Measurements from ENCODE around the gene NAPEPLD. TPM values are rescaled to one million over a fixed set of nuclear protein-coding genes. Genes with fewer than 3 reads are reported as not detected.
"Not testable (repeated sequence)": the region's sequence is repeated elsewhere in the genome, so short reads cannot be mapped to it uniquely, and the experiment has no call there.

Gene NAPEPLD
- total RNA-seq = 1 to 10 TPM; 4.7 to 8.7 (median 6.1) TPM

DNA sequence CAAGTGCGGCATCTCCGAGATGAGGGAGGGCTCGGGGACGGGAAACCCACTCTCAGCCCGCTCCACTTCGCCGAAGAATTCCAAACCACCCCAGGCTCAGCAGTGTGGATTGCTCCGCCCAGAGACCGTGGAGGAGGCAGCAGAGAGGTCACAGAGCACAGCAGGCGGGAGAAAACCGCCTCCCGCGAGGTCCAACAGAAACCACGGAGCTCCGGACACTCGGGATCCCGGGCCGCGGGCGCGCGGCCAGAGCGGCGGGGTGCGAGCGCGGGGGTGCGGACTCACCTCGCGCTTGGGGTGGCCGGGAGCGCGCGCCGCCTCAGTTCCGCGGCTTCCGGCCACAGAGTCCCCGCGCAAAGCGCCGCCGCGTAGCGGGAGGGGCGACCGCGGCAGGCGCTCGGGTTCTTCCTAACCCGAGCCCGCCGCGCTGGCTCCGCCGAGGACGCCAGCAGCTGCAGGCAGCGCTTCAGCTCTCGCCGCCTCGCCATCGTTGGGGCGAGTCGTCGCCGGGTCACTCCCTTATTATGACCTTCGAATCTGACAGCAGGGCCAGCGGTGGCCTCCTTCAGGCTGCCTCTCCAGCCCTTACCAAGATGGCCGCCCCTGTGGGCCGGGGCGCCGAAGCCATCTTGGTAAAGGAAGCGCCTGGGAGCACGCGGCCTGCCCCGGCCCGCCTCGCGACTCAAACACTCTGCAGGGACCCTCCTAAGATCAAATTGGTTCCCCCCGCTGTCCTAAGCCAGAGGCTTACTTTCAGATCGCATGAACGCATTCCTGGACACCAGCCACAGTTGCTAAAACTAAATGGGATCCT, at the start of gene NAPEPLD:
Gene NAPEPLD (minus strand): TSS at position 106 of the 814 bp plus-strand sequence. CDS start 20,323 bp downstream, outside the sequence.
- Histone ChIP-seq H3K9me3 (no peaks in the 10 kb centered on the region), H3K27ac (replicated peaks in 1 of 4) (peak within 1 kb of the TSS; percentile 92 to 96 (median 95)), H3K36me3 (no peaks in the 10 kb centered on the region), H3K4me3 (peak within 1 kb of the TSS; percentile 68 to 85 (median 82)), H3K27me3 (no peaks in the 10 kb centered on the region), H3K4me1 (peaks cover 13 to 31% (median 26%) of the 10 kb centered on the region in 4 donors)
- intact Hi-C loops (cut with DNase I) = loop anchor here (2.0 to 10.0 kb wide), 2 partner anchors 74 to 196 kb away; partner anchors contain the start of genes ARMC10, DNAJC2, FBXL13 and PSMC2
- DNase-seq (ENCODE audit: extremely low spot score) = peak; percentile 94
- 0% methylated on average over 18 of the region's 82 CpGs for WGBS
- TF ChIP-seq, protein P1, sequence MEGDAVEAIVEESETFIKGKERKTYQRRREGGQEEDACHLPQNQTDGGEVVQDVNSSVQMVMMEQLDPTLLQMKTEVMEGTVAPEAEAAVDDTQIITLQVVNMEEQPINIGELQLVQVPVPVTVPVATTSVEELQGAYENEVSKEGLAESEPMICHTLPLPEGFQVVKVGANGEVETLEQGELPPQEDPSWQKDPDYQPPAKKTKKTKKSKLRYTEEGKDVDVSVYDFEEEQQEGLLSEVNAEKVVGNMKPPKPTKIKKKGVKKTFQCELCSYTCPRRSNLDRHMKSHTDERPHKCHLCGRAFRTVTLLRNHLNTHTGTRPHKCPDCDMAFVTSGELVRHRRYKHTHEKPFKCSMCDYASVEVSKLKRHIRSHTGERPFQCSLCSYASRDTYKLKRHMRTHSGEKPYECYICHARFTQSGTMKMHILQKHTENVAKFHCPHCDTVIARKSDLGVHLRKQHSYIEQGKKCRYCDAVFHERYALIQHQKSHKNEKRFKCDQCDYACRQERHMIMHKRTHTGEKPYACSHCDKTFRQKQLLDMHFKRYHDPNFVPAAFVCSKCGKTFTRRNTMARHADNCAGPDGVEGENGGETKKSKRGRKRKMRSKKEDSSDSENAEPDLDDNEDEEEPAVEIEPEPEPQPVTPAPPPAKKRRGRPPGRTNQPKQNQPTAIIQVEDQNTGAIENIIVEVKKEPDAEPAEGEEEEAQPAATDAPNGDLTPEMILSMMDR (IDR thresholded peaks at IDR 0.05) = no peak
- TF ChIP-seq POLR2AphosphoS5 (IDR thresholded peaks at IDR 0.05) (peak; percentile 55 to 62), POLR2A (IDR thresholded peaks at IDR 0.05; ENCODE audit: low read depth) (no peak), EP300 (IDR thresholded peaks at IDR 0.05) (no peak)

DNA sequence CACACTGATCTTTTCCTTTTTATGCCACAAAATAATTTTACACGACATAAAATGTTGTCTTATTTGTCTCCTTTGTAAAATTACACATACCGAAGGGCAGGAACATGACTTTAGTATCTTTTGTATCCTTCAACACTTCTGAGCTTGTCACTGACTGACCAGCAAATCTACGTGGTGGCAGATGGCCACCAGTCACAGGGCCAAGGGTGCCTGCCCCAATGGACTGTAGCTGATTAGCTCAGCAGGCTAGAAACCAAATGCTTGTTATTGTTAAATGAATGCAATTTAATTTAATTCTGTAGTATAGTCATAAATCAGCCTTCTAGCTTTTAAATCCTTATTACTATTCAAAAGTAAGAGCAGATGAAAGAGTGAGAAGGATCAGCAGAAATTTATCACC, 49.2 kb upstream of the NAPEPLD start:
- H3K27me3 ChIP-seq; H3K27ac ChIP-seq (replicated peaks in 1 of 4); DNase-seq (ENCODE audit: extremely low spot score); H3K4me3 ChIP-seq; H3K9me3 ChIP-seq; intact Hi-C loops (cut with DNase I); H3K36me3 ChIP-seq; H3K4me1 ChIP-seq: not testable (repeated sequence)
- 77% methylated on average over 3 of the region's 3 CpGs for WGBS

DNA sequence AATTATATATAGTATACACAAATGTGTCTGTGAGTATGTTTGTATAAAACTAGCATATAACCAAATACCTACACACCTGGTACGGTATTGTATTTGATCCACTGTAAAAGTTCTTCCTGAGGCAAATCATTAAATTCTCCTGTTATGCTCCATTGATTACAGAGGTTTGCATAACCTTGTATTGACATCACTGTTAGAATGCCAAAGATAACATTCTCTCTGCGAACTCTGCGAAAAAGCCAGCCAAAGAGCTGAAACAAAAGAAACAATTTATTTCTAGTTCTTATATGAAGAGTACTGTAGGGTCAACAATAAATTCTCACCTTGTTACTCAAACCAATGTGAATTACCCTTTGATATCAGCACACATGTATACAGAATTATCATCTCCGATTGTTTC, 46.5 kb upstream of the NAPEPLD start:
- H3K4me3 ChIP-seq; H3K4me1 ChIP-seq; H3K27ac ChIP-seq (replicated peaks in 1 of 4); DNase-seq (ENCODE audit: extremely low spot score); H3K27me3 ChIP-seq; H3K36me3 ChIP-seq; intact Hi-C loops (cut with DNase I); H3K9me3 ChIP-seq: not testable (repeated sequence)
- WGBS = 81% methylated on average over 4 of the region's 4 CpGs

DNA sequence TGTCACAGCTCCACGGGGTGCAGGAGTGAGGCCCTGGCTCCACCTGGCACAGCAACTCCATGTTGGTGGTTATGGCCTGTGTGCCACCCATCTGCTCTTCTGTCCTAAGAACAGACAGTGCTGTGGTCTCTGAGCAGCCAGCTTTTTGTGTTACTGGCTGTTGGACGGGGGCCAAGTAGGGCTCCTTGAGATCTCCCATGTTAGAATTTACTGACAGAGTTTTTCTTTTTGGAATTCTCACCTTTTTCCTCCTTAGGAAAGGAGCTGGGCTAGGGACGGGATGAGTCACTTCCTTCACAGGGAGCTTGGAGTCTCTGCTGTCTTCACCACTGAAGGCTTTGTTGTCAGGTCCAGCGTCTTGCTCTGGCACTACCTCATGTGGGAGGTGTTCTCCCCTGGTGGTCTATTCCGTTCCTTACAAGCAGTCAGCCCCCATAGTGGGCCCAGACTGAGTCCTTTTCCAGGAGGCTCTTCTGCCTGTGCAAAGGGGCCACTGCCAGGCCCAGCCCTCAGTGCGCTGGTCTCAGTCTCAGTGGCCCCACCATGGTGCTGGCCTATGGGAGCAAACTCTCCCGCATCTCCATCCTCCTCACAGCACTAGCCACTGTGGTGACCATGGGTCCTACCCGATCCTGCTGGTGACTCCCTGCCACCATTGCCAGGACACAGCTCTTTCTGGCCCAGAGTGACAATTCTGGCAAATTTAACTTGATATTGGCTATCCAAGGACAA, 23.7 kb upstream of the NAPEPLD start:
- H3K4me1 ChIP-seq = not testable (repeated sequence)
- WGBS = 81% methylated on average over 2 of the region's 8 CpGs

DNA sequence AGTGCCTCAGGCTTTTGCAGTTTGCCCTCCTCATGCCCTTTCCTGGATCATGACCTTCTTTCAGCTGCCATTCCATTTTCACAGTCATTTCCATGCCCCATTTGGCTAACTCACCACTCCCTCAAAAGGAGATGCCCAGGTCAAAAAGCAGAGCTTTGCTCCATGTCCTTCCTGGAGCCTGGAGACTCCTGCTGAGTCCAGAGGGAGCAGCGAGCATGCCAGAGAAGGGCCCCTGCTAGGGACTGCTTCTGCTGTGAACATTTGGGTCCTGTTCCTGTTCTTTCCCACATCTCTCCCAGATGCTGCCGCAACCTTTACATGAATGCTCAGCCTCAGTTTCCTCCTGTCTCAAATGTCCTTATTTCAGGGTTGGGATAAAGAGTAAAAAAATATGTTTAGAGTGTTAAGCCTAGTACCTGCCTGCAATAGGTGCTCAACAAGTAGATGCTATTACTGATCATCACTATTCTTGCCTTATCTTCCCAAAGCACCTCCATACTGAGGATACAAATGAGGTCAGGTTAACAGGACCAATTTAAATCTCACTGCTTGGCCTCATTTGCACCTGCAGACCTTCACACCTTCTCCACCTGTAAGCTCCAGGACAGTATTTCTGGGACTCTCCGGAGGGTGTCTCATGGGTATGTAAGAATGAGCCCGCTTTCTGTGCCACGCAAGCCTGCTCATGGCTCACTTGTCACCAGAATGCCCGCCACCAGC, 23.0 kb upstream of the NAPEPLD start:
- intact Hi-C loops (cut with DNase I); H3K36me3 ChIP-seq; H3K27ac ChIP-seq (replicated peaks in 1 of 4); H3K4me1 ChIP-seq; DNase-seq (ENCODE audit: extremely low spot score); H3K27me3 ChIP-seq; H3K9me3 ChIP-seq; H3K4me3 ChIP-seq: not testable (repeated sequence)
- WGBS = 78% methylated on average over 6 of the region's 6 CpGs

More for the DNA sequence above, 23.7 kb upstream of the NAPEPLD start:
- H3K9me3 ChIP-seq; H3K4me3 ChIP-seq; H3K27me3 ChIP-seq; H3K36me3 ChIP-seq; H3K27ac ChIP-seq (replicated peaks in 1 of 4); DNase-seq (ENCODE audit: extremely low spot score); intact Hi-C loops (cut with DNase I): not testable (repeated sequence)

DNA sequence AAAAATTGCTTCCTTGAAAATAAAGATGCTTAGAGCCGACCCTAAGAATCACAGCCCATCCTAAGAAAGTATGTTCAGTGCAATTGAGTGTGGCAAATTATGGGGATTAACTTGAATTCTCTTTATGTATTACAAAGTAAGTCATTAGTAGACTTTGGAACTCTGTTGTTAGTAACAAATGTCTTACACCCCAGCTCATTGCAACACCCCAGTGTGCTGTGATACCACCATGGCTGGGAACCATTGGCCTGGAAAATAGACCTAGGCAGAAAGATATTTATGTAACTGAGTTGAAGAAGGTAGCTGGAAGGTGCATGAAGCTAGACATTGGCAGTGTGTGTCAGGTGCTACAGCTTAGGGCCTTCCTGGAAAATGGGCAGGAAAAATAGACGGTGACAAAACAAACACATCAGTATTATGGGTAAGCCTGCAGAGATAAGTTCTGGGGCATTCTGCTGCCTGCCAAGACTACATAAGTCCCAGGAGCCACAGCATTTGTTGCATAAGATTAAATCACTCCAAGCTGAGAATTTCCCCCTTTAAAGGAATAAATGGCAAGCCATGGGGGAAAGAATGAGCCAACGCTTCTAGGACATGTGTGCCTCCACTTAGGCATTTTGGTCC, 18.1 kb upstream of the NAPEPLD start:
- H3K36me3 ChIP-seq; DNase-seq (ENCODE audit: extremely low spot score); H3K4me3 ChIP-seq; H3K9me3 ChIP-seq; H3K27me3 ChIP-seq; H3K27ac ChIP-seq (replicated peaks in 1 of 4); intact Hi-C loops (cut with DNase I); H3K4me1 ChIP-seq: not testable (repeated sequence)
- WGBS = 85% methylated on average over 3 of the region's 3 CpGs

DNA sequence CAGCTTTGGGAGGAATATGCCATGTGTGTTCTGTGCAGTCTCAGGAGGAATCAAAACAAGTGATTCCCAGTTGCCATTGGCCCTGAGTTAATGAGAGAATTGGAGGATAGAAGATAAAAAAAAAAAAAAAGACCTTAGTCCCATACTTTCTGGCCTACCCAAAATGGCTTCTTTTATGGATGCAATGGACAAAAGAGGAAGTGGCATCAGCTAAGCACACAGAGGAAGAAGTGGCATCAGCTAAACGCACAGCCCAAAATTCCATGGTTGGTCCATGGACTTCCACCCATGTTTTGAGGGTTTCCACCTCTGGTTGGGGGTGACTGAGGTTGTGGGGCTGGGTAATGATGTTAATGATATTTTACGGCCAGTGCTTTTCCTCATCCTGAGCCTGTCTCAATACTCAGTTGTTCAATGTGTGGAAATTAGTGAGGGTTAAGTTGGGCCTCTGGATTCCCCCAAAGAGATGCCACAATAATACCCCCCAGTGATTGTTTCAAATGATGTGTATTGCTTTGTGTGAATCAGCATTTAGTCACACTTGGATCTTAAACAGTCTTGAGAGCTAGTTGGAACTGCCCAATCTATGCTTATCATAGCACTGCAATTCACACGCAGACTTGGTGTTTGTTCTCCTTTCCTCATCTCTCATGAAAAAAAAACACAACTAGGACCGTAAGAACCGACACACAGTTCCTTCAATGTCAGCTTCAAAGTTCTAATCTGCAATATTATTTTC, 14.4 kb upstream of the NAPEPLD start:
- H3K4me3 ChIP-seq; H3K36me3 ChIP-seq; intact Hi-C loops (cut with DNase I); DNase-seq (ENCODE audit: extremely low spot score); H3K9me3 ChIP-seq; H3K4me1 ChIP-seq; H3K27me3 ChIP-seq; H3K27ac ChIP-seq (replicated peaks in 1 of 4): not testable (repeated sequence)
- WGBS = 89% methylated on average over 5 of the region's 5 CpGs

DNA sequence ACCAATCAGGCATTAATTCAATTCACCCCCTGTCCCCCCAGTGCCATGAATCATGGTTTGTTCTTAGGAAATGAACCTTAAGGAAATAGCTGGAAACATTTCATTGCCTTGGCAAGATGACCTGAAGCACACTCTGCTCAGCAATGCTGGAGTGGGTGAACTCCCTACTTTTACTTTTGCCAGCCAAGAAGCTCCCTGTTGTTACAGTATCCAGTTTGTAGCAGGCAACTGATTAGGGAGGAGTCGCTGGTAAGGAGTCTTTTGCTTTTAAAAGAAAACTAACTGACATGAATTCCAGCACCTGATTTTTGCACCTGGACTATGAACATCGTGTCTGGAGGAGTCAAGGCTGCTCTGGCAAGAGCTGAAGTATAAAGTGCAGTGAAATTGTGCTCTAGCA, 13.7 kb upstream of the NAPEPLD start:
- H3K4me1 ChIP-seq; DNase-seq (ENCODE audit: extremely low spot score); H3K9me3 ChIP-seq; H3K4me3 ChIP-seq; intact Hi-C loops (cut with DNase I); H3K27ac ChIP-seq (replicated peaks in 1 of 4); H3K27me3 ChIP-seq; H3K36me3 ChIP-seq: not testable (repeated sequence)
- WGBS = 83% methylated on average over 2 of the region's 2 CpGs

DNA sequence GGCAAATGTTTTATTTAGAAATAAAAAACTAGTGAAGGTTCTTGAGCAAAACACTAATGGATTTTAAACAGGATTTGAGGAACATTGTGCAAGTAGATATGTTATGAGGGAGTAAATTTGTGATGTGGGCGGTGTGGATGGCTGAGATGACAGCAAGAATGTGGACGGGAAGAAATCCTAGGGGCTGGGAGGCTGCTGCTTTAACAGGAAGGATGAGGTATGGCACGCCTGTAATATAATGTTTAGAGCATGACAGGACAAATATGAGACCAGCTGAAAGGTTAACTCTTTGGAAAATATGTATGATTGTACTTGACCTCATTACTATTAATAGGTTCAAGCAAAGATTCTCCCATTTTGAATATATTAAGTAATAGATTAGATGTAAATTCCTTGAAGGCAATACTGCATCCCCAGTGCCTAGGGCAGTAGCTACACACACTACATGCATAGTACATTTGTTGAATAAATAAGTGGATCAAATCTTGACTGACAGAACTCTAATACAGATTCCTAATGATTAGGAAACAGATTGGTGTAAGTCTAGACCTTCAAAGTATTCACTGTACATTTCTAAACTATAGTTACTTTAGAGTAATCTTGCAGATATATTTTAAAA, 13.2 kb upstream of the NAPEPLD start:
- H3K4me1 ChIP-seq; H3K4me3 ChIP-seq; H3K36me3 ChIP-seq; DNase-seq (ENCODE audit: extremely low spot score); H3K27ac ChIP-seq (replicated peaks in 1 of 4); H3K27me3 ChIP-seq; intact Hi-C loops (cut with DNase I); H3K9me3 ChIP-seq: not testable (repeated sequence)
- 68% methylated on average over 3 of the region's 3 CpGs for WGBS

DNA sequence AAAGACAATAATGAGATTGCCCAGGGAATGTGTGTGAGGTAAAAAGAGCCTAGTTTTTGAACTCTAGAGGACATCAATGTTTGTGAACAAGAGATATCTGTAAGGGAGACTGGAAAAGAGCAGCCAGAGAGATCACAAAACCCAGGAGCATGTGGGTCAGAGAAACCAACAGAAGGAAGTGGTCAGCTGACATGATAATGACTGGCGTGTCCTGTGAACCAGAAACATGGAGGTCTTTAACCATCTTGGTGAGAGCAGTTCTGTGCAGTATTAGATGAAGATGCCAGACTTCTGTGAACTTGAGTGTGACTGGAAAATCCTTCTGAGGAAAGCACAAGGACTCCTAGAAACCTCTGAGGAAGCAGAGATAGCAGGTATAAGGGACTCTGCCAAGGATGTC, 10.2 kb upstream of the NAPEPLD start:
- H3K27ac ChIP-seq (replicated peaks in 1 of 4); DNase-seq (ENCODE audit: extremely low spot score); H3K36me3 ChIP-seq; H3K4me3 ChIP-seq; H3K27me3 ChIP-seq; H3K9me3 ChIP-seq; H3K4me1 ChIP-seq; intact Hi-C loops (cut with DNase I): not testable (repeated sequence)
- 75% methylated on average over 1 of the region's 1 CpG for WGBS

All from esophagus muscularis mucosa (tissue), 4 donors.